Fibroblast of mammary gland (primary cell): ENCODE results near the gene SUN3.

Experiments
- DNase-seq: peaks from one replicate; pipeline ENCODE4 v3.0.0-alpha.2; 2010; ENCODE audit warnings: low read depth
- H3K4me3 ChIP-seq: 2 replicates; pipeline ENCODE4 v1.5.1; 2011; ENCODE audit warnings: low read depth, mild to moderate bottlenecking, low read length, moderate library complexity; ENCODE audit not compliant: control insufficient read depth
- CTCF ChIP-seq: conservative IDR thresholded peaks from 2 replicates; pipeline ENCODE4 v1.5.1; 2011; ENCODE audit warnings: low read depth, low read length, inconsistent platforms; ENCODE audit not compliant: control insufficient read depth, insufficient read depth

The SUN3 gene

GRCh38 chr7:48058990-48059389 lies 30.1 kb upstream of the SUN3 start:
- no peak overlapping the region for H3K4me3 ChIP-seq
- no peak for TF ChIP-seq CTCF
- DNase-seq = no peak

GRCh38 chr7:48053736-48054135 lies 24.8 kb upstream of the SUN3 start:
- H3K4me3 ChIP-seq = no peak overlapping the region
- DNase-seq = no peak
- no peak for TF ChIP-seq CTCF

- DNase-seq = peak; percentile 65
- no peak for TF ChIP-seq CTCF
- no peak overlapping the region for H3K4me3 ChIP-seq
Observed at GRCh38 chr7:48052748-48053147, 23.8 kb upstream of the SUN3 start.

GRCh38 chr7:48049850-48050249 lies 20.9 kb upstream of the SUN3 start:
- no peak for DNase-seq
- no peak for TF ChIP-seq CTCF
- no peak overlapping the region for H3K4me3 ChIP-seq

GRCh38 chr7:48048113-48048512 lies 19.2 kb upstream of the SUN3 start:
- H3K4me3 ChIP-seq = no peak overlapping the region
- DNase-seq = no peak
- no peak for TF ChIP-seq CTCF

GRCh38 chr7:48046458-48046857 lies 17.6 kb upstream of the SUN3 start:
- H3K4me3 ChIP-seq = no peak overlapping the region
- no peak for TF ChIP-seq CTCF
- DNase-seq = no peak

- no peak for TF ChIP-seq CTCF
- no peak overlapping the region for H3K4me3 ChIP-seq
- no peak for DNase-seq
Observed at GRCh38 chr7:48045195-48045765, 16.4 kb upstream of the SUN3 start.
